IMR-90 (cell line): ENCODE measurements around the gene GJC1. TPM values are rescaled to one million over a fixed set of nuclear protein-coding genes. Genes with fewer than 3 reads are reported as not detected.

Experiments
- ATAC-seq: fragments of 200-7000 bp; cut with Tn5 transposase; 2 replicates; pipeline ENCODE4 v1.9.1; 2020; ENCODE audit warnings: low read depth, mild to moderate bottlenecking, moderate library complexity
- BruUV-seq: library from RNA; stranded (reverse); fragments of 400-500 nt; replicated peaks from 2 replicates; lab custom pipeline; 2021; lab: Mats Ljungman, UMichigan
- CTCF ChIA-PET: fragments of 300-600 bp; formaldehyde crosslinking; extraction: SDS; loops from one replicate; lab custom pipeline; 2021; ENCODE audit warnings: antibody characterized with exemption; lab: Yijun Ruan, JAX
- POLR2A ChIA-PET: fragments of 300-600 bp; sonication (Branson Sonifier 250); formaldehyde crosslinking; loops from one replicate; lab custom pipeline; 2022; ENCODE audit warnings: antibody characterized with exemption; ENCODE audit not compliant: unreplicated experiment; lab: Charles Lee
- DNase-seq: peaks from one replicate; pipeline ENCODE4 v3.0.0; 2013
- H2AFZ ChIP-seq: replicated peaks from 2 replicates; pipeline ENCODE3; 2013; ENCODE audit warnings: low read length, mild to moderate bottlenecking; ENCODE audit not compliant: poor library complexity
- H2AK5ac ChIP-seq: 2 replicates; pipeline ENCODE4 v1.6.1; 2013; ENCODE audit warnings: low read depth, low read length, inconsistent platforms
- H2AK9ac ChIP-seq: replicated peaks from 2 replicates; pipeline ENCODE3; 2013; ENCODE audit warnings: mild to moderate bottlenecking, low read depth, low read length, moderate library complexity; ENCODE audit not compliant: poor library complexity
- H2BK120ac ChIP-seq: 2 replicates; pipeline ENCODE4 v1.6.1; 2013; ENCODE audit warnings: low read depth, low read length, inconsistent platforms
- H2BK15ac ChIP-seq: 3 replicates; pipeline ENCODE4 v1.6.1; 2013; ENCODE audit warnings: low read depth, low read length, inconsistent platforms
- H2BK20ac ChIP-seq: 2 replicates; pipeline ENCODE4 v1.6.1; 2013; ENCODE audit warnings: low read depth, mild to moderate bottlenecking, inconsistent platforms, low read length, moderate library complexity
- H2BK5ac ChIP-seq: 2 replicates; pipeline ENCODE4 v1.6.1; 2013; ENCODE audit warnings: mild to moderate bottlenecking, low read depth, low read length, inconsistent platforms; ENCODE audit not compliant: poor library complexity, severe bottlenecking
- H3K14ac ChIP-seq: replicated peaks from 2 replicates; pipeline ENCODE4 v1.6.1; 2013; ENCODE audit warnings: low read depth, low read length, inconsistent platforms
- H3K18ac ChIP-seq: 2 replicates; pipeline ENCODE4 v1.6.1; 2013; ENCODE audit warnings: low read depth, low read length, control low read depth
- H3K23ac ChIP-seq: 2 replicates; pipeline ENCODE4 v1.6.1; 2013; ENCODE audit warnings: low read depth, low read length, inconsistent platforms
- H3K27ac ChIP-seq: 2 replicates; pipeline ENCODE4 v1.5.1; 2013; ENCODE audit warnings: mild to moderate bottlenecking, control low read depth, low read length; ENCODE audit not compliant: insufficient read depth
- H3K27me3 ChIP-seq: 2 replicates; pipeline ENCODE4 v1.6.1; 2013; ENCODE audit warnings: low read length; ENCODE audit not compliant: control insufficient read depth, insufficient read depth
- H3K36me3 ChIP-seq: 2 replicates; pipeline ENCODE4 v1.6.1; 2013; ENCODE audit warnings: low read length, mixed read lengths; ENCODE audit not compliant: control insufficient read depth, insufficient read depth
- H3K4ac ChIP-seq: 2 replicates; pipeline ENCODE4 v1.6.1; 2013; ENCODE audit warnings: low read depth, low read length, inconsistent platforms
- H3K4me1 ChIP-seq: 2 replicates; pipeline ENCODE4 v1.6.1; 2013; ENCODE audit warnings: low read length, mixed read lengths; ENCODE audit not compliant: control insufficient read depth, insufficient read depth
- H3K4me2 ChIP-seq: 2 replicates; pipeline ENCODE4 v1.6.1; 2013; ENCODE audit warnings: low read depth, mild to moderate bottlenecking, control low read depth, low read length, moderate library complexity
- H3K4me3 ChIP-seq: 2 replicates; pipeline ENCODE4 v1.5.1; 2013; ENCODE audit warnings: low read depth, mild to moderate bottlenecking, control low read depth, low read length, moderate library complexity; ENCODE audit not compliant: insufficient read depth
- H3K56ac ChIP-seq: 2 replicates; pipeline ENCODE4 v1.6.1; 2013; ENCODE audit warnings: low read length, inconsistent platforms; ENCODE audit not compliant: insufficient read depth; ENCODE audit errors: extremely low read depth
- H3K79me1 ChIP-seq, 2 experiments: 2 replicates each; pipeline ENCODE4 v1.6.1; 2013; ENCODE audit warnings: low read length in 2 of 2, inconsistent platforms in 1 of 2, low read depth in 1 of 2
- H3K9ac ChIP-seq: 2 replicates; pipeline ENCODE4 v1.6.1; 2013; ENCODE audit warnings: low read depth, low read length, control low read depth
- H3K9me1 ChIP-seq: 2 replicates; pipeline ENCODE4 v1.6.1; 2013; ENCODE audit warnings: low read length, inconsistent platforms; ENCODE audit not compliant: insufficient read depth
- H3K9me3 ChIP-seq: 2 replicates; pipeline ENCODE4 v1.6.1; 2013; ENCODE audit warnings: low read length; ENCODE audit not compliant: control insufficient read depth, insufficient read depth
- H4K20me1 ChIP-seq: 2 replicates; pipeline ENCODE4 v1.6.1; 2013; ENCODE audit warnings: low read length, inconsistent platforms; ENCODE audit not compliant: insufficient read depth
- H4K5ac ChIP-seq: 2 replicates; pipeline ENCODE4 v1.6.1; 2013; ENCODE audit warnings: mild to moderate bottlenecking, low read depth, low read length, control low read depth
- H4K8ac ChIP-seq, 2 experiments: 2 replicates each; pipeline ENCODE4 v1.6.1; 2013; ENCODE audit warnings: low read depth in 2 of 2, low read length in 2 of 2, control low read depth in 1 of 2, inconsistent platforms in 1 of 2
- H4K91ac ChIP-seq: 2 replicates; pipeline ENCODE4 v1.6.1; 2013; ENCODE audit warnings: low read depth, low read length, inconsistent platforms; ENCODE audit not compliant: insufficient read depth
- CEBPB ChIP-seq: IDR thresholded peaks from 2 replicates; pipeline ENCODE4 v1.6.1; 2012; ENCODE audit warnings: low read depth, low read length, improper control_type of control experiment
- CHD1 ChIP-seq: IDR thresholded peaks from 2 replicates; pipeline ENCODE4 v1.6.1; 2012; ENCODE audit warnings: low read depth, low read length, improper control_type of control experiment
- FOS ChIP-seq: fragments of 150-350 bp; IDR thresholded peaks from 2 replicates; pipeline ENCODE4 v1.6.1; 2016; ENCODE audit warnings: low read depth, low read length
- MAFK ChIP-seq: IDR thresholded peaks from 2 replicates; pipeline ENCODE4 v1.6.1; 2012; ENCODE audit warnings: low read depth, low read length, improper control_type of control experiment
- MAZ ChIP-seq: IDR thresholded peaks from 2 replicates; pipeline ENCODE4 v1.6.1; 2012; ENCODE audit warnings: low read depth, mild to moderate bottlenecking, low read length, improper control_type of control experiment, moderate library complexity, borderline replicate concordance
- NFE2L2 ChIP-seq: fragments of 150-350 bp; IDR thresholded peaks from 2 replicates; pipeline ENCODE4 v1.6.1; 2016; ENCODE audit warnings: low read depth, mild to moderate bottlenecking, low read length
- RAD21 ChIP-seq: IDR thresholded peaks from 2 replicates; pipeline ENCODE4 v1.6.1; 2012; ENCODE audit warnings: low read length, improper control_type of control experiment
- RFX5 ChIP-seq: IDR thresholded peaks from 2 replicates; pipeline ENCODE4 v1.8.0; 2012; ENCODE audit warnings: low read depth, mild to moderate bottlenecking, low read length, moderate library complexity
- WGBS, 2 experiments: methylation state at CpG; one replicate each; pipeline versions ENCODE4 v1.1.5 to v1.1.7; 2013; ENCODE audit warnings: missing lambda C conversion rate in 2 of 2; ENCODE audit not compliant: insufficient read length in 1 of 2; ENCODE audit errors: extremely low coverage in 2 of 2; 5-methylcytosine and 5-hydroxymethylcytosine counted together
- dilution Hi-C: fragments of 300-500 bp; cut with HindIII; formaldehyde crosslinking; loops from one replicate; pipeline ENCODE4 v1.14.3; 2018; ENCODE audit warnings: low sequenced_read_pairs; ENCODE audit not compliant: unreplicated experiment
- in situ Hi-C: fragments of 300-500 bp; cut with MboI; formaldehyde crosslinking; loops from 3 replicates; pipeline ENCODE4 v1.14.3; 2019; ENCODE audit warnings: low sequenced_read_pairs, inconsistent platforms, mixed read lengths
- intact Hi-C: fragments of 100-400 bp; cut with micrococcal nuclease; formaldehyde crosslinking; loops from 2 replicates; pipeline ENCODE4 v1.10.0; 2022
- polyA plus RNA-seq, 3 experiments: library from polyadenylated mRNA; depleted of rRNA; stranded (reverse); fragments of >200 nt; gene quantifications; 2 replicates each; pipeline ENCODE4 v1.2.3, GENCODE V29; 2012; ENCODE audit warnings: low replicate concordance in 1 of 3
- total RNA-seq: library from RNA; depleted of rRNA; stranded (reverse); fragments of >200 nt; gene quantifications from 2 replicates; pipeline ENCODE4 v1.2.3, GENCODE V29; 2012
- TF ChIP-seq, protein P1 (sequence below): fragments of 150-350 bp; IDR thresholded peaks from 2 replicates; pipeline ENCODE4 v1.6.1; 2017; ENCODE audit warnings: mild to moderate bottlenecking, antibody characterized with exemption, low read length, low read depth
- TF ChIP-seq, protein P2 (sequence below): fragments of 150-350 bp; IDR thresholded peaks from 2 replicates; pipeline ENCODE4 v1.6.1; 2016; ENCODE audit warnings: low read depth, mild to moderate bottlenecking, low read length, moderate library complexity, borderline replicate concordance
- TF ChIP-seq, protein P3 (sequence below): conservative IDR thresholded peaks from 2 replicates; pipeline ENCODE4 v1.5.1; 2012; ENCODE audit warnings: mild to moderate bottlenecking, low read depth, low read length, improper control_type of control experiment

The GJC1 gene
- total and polyA plus RNA-seq, 2 of the 4 experiments (the other 2 are of a cell fraction): 23.9 to 69.7 TPM

DNA sequence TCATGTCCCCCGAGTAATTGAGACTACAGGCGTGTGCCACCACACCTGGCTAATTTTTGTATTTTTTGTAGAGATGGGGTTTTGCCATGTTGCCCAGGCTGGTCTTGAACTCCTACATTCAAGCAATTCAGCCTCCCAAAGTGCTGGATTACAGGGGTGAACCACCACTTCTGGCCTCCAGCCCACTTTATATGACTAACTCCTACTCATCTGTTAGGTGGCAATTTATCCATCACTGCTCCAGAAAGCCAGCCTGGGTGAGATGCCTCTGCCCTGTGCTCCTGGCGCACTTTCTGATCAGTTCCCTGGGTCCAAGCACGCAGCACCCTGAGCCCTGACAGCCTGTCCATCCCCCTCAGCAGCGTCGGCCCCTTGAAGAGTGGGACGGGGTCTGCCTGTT, 41.9 kb downstream of the GJC1 start:
- H3K27me3 ChIP-seq: no peaks in the 10 kb centered on the region; the same call in 1 of the 2 replicates
- ATAC-seq (no peak), DNase-seq (peak; percentile 11)
- in situ Hi-C loops: no loop called here
- no peak overlapping the region for H3K56ac ChIP-seq
- no peak overlapping the region for H2BK120ac ChIP-seq
- H3K36me3 ChIP-seq: no peaks in the 10 kb centered on the region
- CTCF ChIA-PET: no interaction called here
- H3K9me3 ChIP-seq: no peaks in the 10 kb centered on the region
- no peak overlapping the region for H3K23ac ChIP-seq
- H2BK15ac ChIP-seq: no peak overlapping the region
- dilution Hi-C loops: no loop called here
- no peak overlapping the region for H3K18ac ChIP-seq
- no peak overlapping the region for H2AK5ac ChIP-seq
- peaks cover 0 to 5% of the 10 kb centered on the region in 2 experiments; a peak in 1 of 4 replicates for H3K79me1 ChIP-seq
- no peak overlapping the region for H4K91ac ChIP-seq
- H3K4ac ChIP-seq: no peak overlapping the region
- intact Hi-C loops: no loop called here
- POLR2A ChIA-PET: no interaction called here
- H2BK5ac ChIP-seq: no peak overlapping the region
- H2AFZ ChIP-seq: no peak overlapping the region
- no peak overlapping the region for H3K4me3 ChIP-seq
- BruUV-seq: no TSS peak
- H2BK20ac ChIP-seq: no peak overlapping the region
- no peak for TF ChIP-seq CHD1
- TF ChIP-seq CEBPB: no peak
- TF ChIP-seq, protein P1, sequence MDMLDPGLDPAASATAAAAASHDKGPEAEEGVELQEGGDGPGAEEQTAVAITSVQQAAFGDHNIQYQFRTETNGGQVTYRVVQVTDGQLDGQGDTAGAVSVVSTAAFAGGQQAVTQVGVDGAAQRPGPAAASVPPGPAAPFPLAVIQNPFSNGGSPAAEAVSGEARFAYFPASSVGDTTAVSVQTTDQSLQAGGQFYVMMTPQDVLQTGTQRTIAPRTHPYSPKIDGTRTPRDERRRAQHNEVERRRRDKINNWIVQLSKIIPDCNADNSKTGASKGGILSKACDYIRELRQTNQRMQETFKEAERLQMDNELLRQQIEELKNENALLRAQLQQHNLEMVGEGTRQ: no peak
- no peak for TF ChIP-seq MAFK
- TF ChIP-seq, protein P2, sequence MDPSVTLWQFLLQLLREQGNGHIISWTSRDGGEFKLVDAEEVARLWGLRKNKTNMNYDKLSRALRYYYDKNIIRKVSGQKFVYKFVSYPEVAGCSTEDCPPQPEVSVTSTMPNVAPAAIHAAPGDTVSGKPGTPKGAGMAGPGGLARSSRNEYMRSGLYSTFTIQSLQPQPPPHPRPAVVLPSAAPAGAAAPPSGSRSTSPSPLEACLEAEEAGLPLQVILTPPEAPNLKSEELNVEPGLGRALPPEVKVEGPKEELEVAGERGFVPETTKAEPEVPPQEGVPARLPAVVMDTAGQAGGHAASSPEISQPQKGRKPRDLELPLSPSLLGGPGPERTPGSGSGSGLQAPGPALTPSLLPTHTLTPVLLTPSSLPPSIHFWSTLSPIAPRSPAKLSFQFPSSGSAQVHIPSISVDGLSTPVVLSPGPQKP: no peak
- no peak for TF ChIP-seq RAD21
- TF ChIP-seq, protein P3, sequence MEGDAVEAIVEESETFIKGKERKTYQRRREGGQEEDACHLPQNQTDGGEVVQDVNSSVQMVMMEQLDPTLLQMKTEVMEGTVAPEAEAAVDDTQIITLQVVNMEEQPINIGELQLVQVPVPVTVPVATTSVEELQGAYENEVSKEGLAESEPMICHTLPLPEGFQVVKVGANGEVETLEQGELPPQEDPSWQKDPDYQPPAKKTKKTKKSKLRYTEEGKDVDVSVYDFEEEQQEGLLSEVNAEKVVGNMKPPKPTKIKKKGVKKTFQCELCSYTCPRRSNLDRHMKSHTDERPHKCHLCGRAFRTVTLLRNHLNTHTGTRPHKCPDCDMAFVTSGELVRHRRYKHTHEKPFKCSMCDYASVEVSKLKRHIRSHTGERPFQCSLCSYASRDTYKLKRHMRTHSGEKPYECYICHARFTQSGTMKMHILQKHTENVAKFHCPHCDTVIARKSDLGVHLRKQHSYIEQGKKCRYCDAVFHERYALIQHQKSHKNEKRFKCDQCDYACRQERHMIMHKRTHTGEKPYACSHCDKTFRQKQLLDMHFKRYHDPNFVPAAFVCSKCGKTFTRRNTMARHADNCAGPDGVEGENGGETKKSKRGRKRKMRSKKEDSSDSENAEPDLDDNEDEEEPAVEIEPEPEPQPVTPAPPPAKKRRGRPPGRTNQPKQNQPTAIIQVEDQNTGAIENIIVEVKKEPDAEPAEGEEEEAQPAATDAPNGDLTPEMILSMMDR: no peak
- no peak for TF ChIP-seq NFE2L2
- TF ChIP-seq RFX5: no peak
- no peak for TF ChIP-seq MAZ
- no peak for TF ChIP-seq FOS
- H2AK9ac ChIP-seq: no peak overlapping the region
- H3K4me1 ChIP-seq: peaks cover 5% of the 10 kb centered on the region
- H3K9me1 ChIP-seq: no peaks in the 10 kb centered on the region; the same call in 1 of the 2 replicates
- H3K9ac ChIP-seq: no peak overlapping the region
- no peak overlapping the region for H3K4me2 ChIP-seq
- no peak overlapping the region for H4K5ac ChIP-seq
- H3K14ac ChIP-seq: no peak overlapping the region
- H4K20me1 ChIP-seq: no peaks in the 10 kb centered on the region
- WGBS, 2 experiments: 88% methylated on average over 3 of the region's 7 CpGs; no CpG with 5 or more reads in 1 of the 2 experiments
- H3K27ac ChIP-seq: no peak overlapping the region
- no peak overlapping the region for H4K8ac ChIP-seq
